Peyer's patch (tissue), 4 donors: ENCODE measurements around the gene GNAZ.

Experiments
- CTCF ChIP-seq, 6 experiments: fragments of 450-650 bp in 4 of 6; fragments of 200-600 bp in 2 of 6; sonication (generic) in 1 of 6; IDR thresholded peaks; one replicate each; pipeline ENCODE4 v1.5.1; 2017 to 2019; ENCODE audit warnings: antibody characterized with exemption in 6 of 6, mild to moderate bottlenecking in 3 of 6, moderate library complexity in 1 of 6
- POLR2A ChIP-seq, 2 donors: fragments of 450-650 bp; IDR thresholded peaks; one replicate each; pipeline ENCODE4 v1.5.1; 2017; ENCODE audit warnings: antibody characterized with exemption in 2 of 2, mild to moderate bottlenecking in 2 of 2, moderate library complexity in 2 of 2

GRCh38 chr22:23045461-23045860 lies 24.9 kb upstream of the GNAZ start:
- TF ChIP-seq POLR2A (IDR thresholded peaks at IDR 0.05) (no peak), CTCF (IDR thresholded peaks at IDR 0.05) (no peak)
